HepG2 (cell line): ENCODE measurements around the gene MRPS7. TPM values are rescaled to one million over a fixed set of nuclear protein-coding genes. Genes with fewer than 3 reads are reported as not detected.
A peak's percentile ranks its signal among the peaks of the same experiment; 100 is the strongest.

Experiments used
- CENPX ChIP-seq: sonication (generic); formaldehyde crosslinking; IDR thresholded peaks from 2 replicates; pipeline ENCODE4 v1.9.0; 2021; ENCODE audit warnings: mild to moderate bottlenecking, missing genetic modification reagents, moderate library complexity
- EP300 ChIP-seq, 3 experiments: sonication (generic) in 1 of 3; formaldehyde crosslinking in 1 of 3; IDR thresholded peaks; 2 replicates each; pipeline versions ENCODE4 v1.5.1 to v1.6.1; 2011 to 2020; ENCODE audit warnings: low read depth in 2 of 3, low read length in 2 of 3, borderline replicate concordance in 1 of 3, improper control_type of control experiment in 1 of 3, mild to moderate bottlenecking in 1 of 3, missing genetic modification reagents in 1 of 3, moderate library complexity in 1 of 3
- GFI1 ChIP-seq: sonication (generic); formaldehyde crosslinking; IDR thresholded peaks from 2 replicates; pipeline ENCODE4 v1.5.0; 2020; ENCODE audit warnings: missing genetic modification reagents, mild to moderate bottlenecking, borderline replicate concordance
- ISL2 ChIP-seq: sonication (generic); formaldehyde crosslinking; IDR thresholded peaks from 2 replicates; pipeline ENCODE4 v1.5.0; 2020; ENCODE audit warnings: missing genetic modification reagents
- KLF6 ChIP-seq: IDR thresholded peaks from 2 replicates; pipeline ENCODE4 v1.8.0; 2016; ENCODE audit warnings: missing biosample characterization, missing genetic modification reagents
- MATR3 ChIP-seq: sonication (generic); formaldehyde crosslinking; IDR thresholded peaks from 2 replicates; pipeline ENCODE4 v1.4.0; 2020; ENCODE audit warnings: missing genetic modification reagents
- SNAPC2 ChIP-seq: sonication (generic); formaldehyde crosslinking; IDR thresholded peaks from 2 replicates; pipeline ENCODE4 v1.8.1; 2022; ENCODE audit warnings: mild to moderate bottlenecking, missing genetic modification reagents
- SP5 ChIP-seq: IDR thresholded peaks from 2 replicates; pipeline ENCODE4 v1.6.1; 2016; ENCODE audit warnings: low read depth, borderline replicate concordance
- SRSF1 ChIP-seq: fragments of 200-400 bp; formaldehyde crosslinking; optimal IDR thresholded peaks from 2 replicates; pipeline ENCODE3; 2017; ENCODE audit warnings: mild to moderate bottlenecking, low read depth, low read length, moderate library complexity
- ZFP82 ChIP-seq: sonication (generic); formaldehyde crosslinking; IDR thresholded peaks from 2 replicates; pipeline ENCODE4 v1.5.1; 2020; ENCODE audit warnings: mild to moderate bottlenecking, missing genetic modification reagents, borderline replicate concordance
- polyA plus RNA-seq, 8 experiments: library from polyadenylated mRNA; depleted of rRNA in 3 of 8; stranded (reverse) in 7 of 8; unstranded in 1 of 8; fragments of >200 nt; fragmentation: Illumina TruSeq in 4 of 8; extraction: Trizol in 4 of 8; gene quantifications; 2 replicates each; pipeline versions ENCODE4 v1.2.1 to v1.2.3, GENCODE V29; 2011 to 2016; ENCODE audit warnings: low read depth in 4 of 8, missing spikeins in 1 of 8, mixed read lengths in 1 of 8; ENCODE audit not compliant: insufficient read depth in 1 of 8
- total RNA-seq, 5 experiments: library from RNA; depleted of rRNA; stranded (reverse); fragments of >200 nt; fragmentation: Illumina TruSeq; extraction: Trizol; gene quantifications; 2 replicates each; pipeline ENCODE4 v1.2.3, GENCODE V29; 2016; ENCODE audit warnings: low read depth in 1 of 5
- TF ChIP-seq, protein P1 (sequence below): IDR thresholded peaks from 2 replicates; pipeline ENCODE4 v1.6.1; 2016; ENCODE audit warnings: mild to moderate bottlenecking, missing biosample characterization, missing genetic modification reagents
- TF ChIP-seq, protein P2 (sequence below): sonication (generic); formaldehyde crosslinking; IDR thresholded peaks from 2 replicates; pipeline ENCODE4 v1.5.0; 2020; ENCODE audit warnings: mild to moderate bottlenecking, missing genetic modification reagents, borderline replicate concordance
- TF ChIP-seq, protein P3 (sequence below): sonication (generic); formaldehyde crosslinking; IDR thresholded peaks from 2 replicates; pipeline ENCODE4 v1.4.0; 2020; ENCODE audit warnings: missing genetic modification reagents
- TF ChIP-seq, protein P4 (sequence below): sonication (generic); formaldehyde crosslinking; conservative IDR thresholded peaks from 2 replicates; pipeline ENCODE4 v1.4.0; 2020; ENCODE audit warnings: missing genetic modification reagents

Gene MRPS7
- total and polyA plus RNA-seq, 2 of the 13 experiments (the other 11 are each of a cell fraction or from before 2014, with no cell fraction given) = 97.0 to 162 TPM

DNA sequence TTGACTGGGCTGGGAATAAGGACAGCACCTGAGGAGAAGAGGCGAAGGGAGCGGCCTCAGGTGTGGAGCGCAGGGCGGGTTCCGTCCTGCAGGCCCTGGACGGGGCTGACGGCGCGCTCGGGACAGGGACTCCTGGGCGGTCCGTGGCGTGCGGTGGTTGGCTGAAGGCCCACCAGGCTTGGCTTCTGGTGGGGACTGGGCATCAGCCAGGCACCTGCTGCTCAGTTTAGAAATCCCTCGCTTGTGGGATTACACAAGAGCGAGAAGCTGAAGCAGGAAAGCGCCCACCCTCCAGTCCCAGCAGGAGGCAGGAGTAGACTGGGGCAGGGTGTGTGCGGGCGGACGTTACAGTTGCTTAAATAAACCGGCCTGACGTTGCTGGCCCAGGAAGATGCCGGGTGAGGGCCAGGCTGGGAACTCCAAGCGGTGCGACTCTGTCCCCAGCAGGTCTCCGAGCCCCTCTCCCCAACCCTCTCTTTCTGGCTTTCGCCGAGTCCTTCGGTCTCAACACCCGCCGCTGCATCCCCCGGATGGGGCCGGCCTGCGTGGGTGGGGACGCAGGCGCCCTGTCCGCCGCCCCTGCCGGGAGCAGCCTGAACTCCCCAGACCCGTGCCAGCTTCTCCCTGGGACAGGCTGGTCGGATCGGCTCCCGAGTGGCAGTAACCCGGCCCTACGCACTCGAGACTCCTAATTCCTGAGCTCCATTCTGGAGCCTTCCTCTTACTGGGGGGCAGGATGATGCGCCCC lies 8.7 kb downstream of the MRPS7 start (continued):
- no peak for TF ChIP-seq MATR3 (CRISPR knock-in tag)
- TF ChIP-seq CENPX = no peak
- peak; percentile 74 for TF ChIP-seq SRSF1
- TF ChIP-seq, protein P1, sequence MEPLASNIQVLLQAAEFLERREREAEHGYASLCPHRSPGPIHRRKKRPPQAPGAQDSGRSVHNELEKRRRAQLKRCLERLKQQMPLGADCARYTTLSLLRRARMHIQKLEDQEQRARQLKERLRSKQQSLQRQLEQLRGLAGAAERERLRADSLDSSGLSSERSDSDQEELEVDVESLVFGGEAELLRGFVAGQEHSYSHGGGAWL (CRISPR knock-in tag) = 0 out of 2 replicates have a peak, but pooled peaks have one; percentile 49
- TF ChIP-seq ISL2 = peak; percentile 30
- TF ChIP-seq GFI1 (CRISPR knock-in tag) = peak; percentile 50; the same call in 1 of the 2 replicates
- no peak for TF ChIP-seq EP300 (IDR thresholded peaks at IDR 0.05; ENCODE audit: low read depth in 2 of 2, low read length in 2 of 2)
- no peak for TF ChIP-seq EP300 (CRISPR knock-in tag; IDR thresholded peaks at IDR 0.05; ENCODE audit: borderline replicate concordance)
- no peak for TF ChIP-seq SP5 (CRISPR knock-in tag)
- TF ChIP-seq, protein P2, sequence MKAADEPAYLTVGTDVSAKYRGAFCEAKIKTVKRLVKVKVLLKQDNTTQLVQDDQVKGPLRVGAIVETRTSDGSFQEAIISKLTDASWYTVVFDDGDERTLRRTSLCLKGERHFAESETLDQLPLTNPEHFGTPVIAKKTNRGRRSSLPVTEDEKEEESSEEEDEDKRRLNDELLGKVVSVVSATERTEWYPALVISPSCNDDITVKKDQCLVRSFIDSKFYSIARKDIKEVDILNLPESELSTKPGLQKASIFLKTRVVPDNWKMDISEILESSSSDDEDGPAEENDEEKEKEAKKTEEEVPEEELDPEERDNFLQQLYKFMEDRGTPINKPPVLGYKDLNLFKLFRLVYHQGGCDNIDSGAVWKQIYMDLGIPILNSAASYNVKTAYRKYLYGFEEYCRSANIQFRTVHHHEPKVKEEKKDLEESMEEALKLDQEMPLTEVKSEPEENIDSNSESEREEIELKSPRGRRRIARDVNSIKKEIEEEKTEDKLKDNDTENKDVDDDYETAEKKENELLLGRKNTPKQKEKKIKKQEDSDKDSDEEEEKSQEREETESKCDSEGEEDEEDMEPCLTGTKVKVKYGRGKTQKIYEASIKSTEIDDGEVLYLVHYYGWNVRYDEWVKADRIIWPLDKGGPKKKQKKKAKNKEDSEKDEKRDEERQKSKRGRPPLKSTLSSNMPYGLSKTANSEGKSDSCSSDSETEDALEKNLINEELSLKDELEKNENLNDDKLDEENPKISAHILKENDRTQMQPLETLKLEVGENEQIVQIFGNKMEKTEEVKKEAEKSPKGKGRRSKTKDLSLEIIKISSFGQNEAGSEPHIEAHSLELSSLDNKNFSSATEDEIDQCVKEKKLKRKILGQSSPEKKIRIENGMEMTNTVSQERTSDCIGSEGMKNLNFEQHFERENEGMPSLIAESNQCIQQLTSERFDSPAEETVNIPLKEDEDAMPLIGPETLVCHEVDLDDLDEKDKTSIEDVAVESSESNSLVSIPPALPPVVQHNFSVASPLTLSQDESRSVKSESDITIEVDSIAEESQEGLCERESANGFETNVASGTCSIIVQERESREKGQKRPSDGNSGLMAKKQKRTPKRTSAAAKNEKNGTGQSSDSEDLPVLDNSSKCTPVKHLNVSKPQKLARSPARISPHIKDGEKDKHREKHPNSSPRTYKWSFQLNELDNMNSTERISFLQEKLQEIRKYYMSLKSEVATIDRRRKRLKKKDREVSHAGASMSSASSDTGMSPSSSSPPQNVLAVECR = peak; percentile 84
- TF ChIP-seq, protein P3, sequence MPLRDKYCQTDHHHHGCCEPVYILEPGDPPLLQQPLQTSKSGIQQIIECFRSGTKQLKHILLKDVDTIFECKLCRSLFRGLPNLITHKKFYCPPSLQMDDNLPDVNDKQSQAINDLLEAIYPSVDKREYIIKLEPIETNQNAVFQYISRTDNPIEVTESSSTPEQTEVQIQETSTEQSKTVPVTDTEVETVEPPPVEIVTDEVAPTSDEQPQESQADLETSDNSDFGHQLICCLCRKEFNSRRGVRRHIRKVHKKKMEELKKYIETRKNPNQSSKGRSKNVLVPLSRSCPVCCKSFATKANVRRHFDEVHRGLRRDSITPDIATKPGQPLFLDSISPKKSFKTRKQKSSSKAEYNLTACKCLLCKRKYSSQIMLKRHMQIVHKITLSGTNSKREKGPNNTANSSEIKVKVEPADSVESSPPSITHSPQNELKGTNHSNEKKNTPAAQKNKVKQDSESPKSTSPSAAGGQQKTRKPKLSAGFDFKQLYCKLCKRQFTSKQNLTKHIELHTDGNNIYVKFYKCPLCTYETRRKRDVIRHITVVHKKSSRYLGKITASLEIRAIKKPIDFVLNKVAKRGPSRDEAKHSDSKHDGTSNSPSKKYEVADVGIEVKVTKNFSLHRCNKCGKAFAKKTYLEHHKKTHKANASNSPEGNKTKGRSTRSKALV (CRISPR knock-in tag) = 0 out of 2 replicates have a peak, but pooled peaks have one; percentile 61
- 0 out of 2 replicates have a peak, but pooled peaks have one; percentile 23 for TF ChIP-seq KLF6 (CRISPR knock-in tag)
- 0 out of 2 replicates have a peak, but pooled peaks have one; percentile 66 for TF ChIP-seq ZFP82 (CRISPR knock-in tag)
- TF ChIP-seq, protein P4, sequence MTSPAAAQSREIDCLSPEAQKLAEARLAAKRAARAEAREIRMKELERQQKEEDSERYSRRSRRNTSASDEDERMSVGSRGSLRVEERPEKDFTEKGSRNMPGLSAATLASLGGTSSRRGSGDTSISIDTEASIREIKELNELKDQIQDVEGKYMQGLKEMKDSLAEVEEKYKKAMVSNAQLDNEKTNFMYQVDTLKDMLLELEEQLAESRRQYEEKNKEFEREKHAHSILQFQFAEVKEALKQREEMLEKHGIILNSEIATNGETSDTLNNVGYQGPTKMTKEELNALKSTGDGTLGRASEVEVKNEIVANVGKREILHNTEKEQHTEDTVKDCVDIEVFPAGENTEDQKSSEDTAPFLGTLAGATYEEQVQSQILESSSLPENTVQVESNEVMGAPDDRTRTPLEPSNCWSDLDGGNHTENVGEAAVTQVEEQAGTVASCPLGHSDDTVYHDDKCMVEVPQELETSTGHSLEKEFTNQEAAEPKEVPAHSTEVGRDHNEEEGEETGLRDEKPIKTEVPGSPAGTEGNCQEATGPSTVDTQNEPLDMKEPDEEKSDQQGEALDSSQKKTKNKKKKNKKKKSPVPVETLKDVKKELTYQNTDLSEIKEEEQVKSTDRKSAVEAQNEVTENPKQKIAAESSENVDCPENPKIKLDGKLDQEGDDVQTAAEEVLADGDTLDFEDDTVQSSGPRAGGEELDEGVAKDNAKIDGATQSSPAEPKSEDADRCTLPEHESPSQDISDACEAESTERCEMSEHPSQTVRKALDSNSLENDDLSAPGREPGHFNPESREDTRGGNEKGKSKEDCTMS (CRISPR knock-in tag) = no peak
- TF ChIP-seq SNAPC2 (CRISPR knock-in tag) = no peak
